GM18502 (cell line): ENCODE results near the gene ECE2.

Source experiments
- ATAC-seq: cut with Tn5 transposase; IDR thresholded peaks from one replicate; pipeline ENCODE4 v1.9.1; 2021; ENCODE audit warnings: mild to moderate bottlenecking; ENCODE audit not compliant: unreplicated experiment, poor library complexity

Gene ECE2

DNA sequence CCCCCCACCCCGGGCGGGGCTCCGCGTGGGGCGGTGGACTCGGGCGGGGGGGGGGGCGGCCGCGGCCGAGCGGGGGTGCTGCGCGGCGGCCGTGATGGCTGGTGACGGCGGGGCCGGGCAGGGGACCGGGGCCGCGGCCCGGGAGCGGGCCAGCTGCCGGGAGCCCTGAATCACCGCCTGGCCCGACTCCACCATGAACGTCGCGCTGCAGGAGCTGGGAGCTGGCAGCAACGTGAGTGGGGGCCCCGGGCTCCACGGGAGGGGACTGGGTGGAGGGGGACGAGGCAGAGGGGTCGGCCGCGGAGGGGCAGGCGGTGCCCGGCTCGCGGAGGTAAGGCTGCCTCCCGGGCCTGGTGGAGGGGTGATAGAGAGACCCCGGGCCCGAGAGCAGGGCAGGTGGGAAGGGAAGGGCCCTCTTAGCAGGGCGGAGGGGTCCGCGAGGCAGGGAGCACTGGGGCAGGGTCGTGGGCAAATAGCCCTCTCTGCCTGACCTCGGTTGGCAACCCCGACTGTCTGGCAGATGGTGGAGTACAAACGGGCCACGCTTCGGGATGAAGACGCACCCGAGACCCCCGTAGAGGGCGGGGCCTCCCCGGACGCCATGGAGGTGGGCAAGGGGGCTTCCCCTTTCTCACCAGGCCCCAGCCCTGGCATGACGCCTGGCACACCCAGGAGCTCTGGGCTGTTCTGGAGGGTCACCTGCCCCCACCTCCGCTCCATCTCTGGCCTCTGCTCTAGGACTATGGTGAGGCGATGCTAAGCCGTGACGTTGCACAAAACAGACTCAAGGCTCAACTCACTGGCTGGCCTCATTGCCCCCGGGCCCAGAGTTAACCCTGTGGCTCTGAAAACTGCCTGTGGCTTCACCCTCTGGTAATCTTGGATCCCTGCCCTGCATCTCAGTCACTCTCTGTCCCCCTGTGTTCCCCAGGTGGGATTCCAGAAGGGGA is at the start of gene ECE2:
Gene ECE2, plus strand, starts transcription at position 62 of the 950 bp plus-strand sequence. Its CDS starts 132 bp downstream, at position 194.
- no peak for ATAC-seq

GRCh38 chr3:184227481-184227935 is 48.3 kb upstream of the ECE2 start:
- ATAC-seq, result no peak

- ATAC-seq, result no peak
Observed at GRCh38 chr3:184228376-184229137, 47.3 kb upstream of the ECE2 start.

DNA sequence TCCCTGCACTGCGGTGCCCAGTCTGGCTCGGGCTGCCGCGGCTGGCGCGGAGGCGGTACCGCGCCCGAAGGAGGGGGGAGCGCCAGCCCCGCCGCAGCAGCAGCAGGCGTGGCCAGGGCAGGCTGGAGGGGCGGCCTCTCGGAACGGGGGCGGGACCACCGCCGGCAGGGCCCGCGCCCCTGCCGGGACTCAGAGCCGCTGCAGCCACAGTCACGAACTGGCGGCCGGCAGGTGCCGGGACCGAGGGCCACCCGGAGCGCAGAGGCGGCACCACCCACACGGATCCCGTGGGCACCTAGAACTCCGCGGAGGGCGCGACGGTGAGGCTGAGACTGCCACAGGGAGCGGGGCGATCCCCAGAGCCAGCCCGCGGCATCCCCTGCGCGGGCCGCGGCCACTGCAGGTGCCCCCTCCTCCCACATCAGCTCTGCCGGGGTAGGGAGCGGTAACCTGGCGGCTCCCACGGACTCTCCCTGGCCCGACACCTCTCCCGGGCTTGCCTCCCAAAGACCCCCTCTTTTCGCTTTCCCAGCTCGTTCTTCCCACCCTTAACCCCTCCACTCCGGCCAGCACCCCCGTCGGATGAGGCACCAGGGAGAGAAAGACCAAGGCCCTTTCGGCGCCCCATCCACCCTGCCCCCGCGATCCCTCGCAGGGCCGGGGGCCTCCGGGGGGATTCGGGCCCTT is 46.3 kb upstream of the ECE2 start, which contains the start of gene VWA5B2:
Gene VWA5B2, plus strand, starts transcription at position 192 of the 687 bp plus-strand sequence. CDS start 944 bp downstream, outside the sequence.
- peak; percentile 88 for ATAC-seq

DNA sequence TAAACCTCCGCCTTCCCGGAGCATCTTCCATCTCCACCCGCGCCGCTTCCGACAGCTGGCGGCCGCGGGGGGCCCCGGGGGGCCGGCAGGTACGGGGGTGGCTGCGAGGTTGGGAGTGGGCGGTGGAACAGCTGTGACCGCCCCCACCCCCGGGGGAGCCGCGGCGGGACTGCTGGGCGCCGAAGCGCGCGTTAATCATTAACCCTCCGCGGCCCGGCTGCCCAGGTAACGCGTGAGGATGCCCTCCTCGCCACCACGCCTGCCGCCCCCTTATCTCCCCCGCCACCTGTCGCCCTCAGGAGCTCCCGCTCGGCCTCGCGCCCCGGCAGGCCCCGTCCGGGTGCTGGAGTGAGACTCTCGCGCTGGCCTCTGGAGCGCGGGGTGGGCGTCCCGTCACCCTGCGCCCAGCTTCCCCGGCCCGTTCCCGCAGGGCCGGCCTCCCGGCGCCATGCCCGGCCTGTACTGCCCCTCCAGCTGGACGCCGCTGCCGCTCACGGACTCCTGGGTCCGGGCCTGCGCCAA is 45.7 kb upstream of the ECE2 start:
- ATAC-seq, result peak; percentile 4

DNA sequence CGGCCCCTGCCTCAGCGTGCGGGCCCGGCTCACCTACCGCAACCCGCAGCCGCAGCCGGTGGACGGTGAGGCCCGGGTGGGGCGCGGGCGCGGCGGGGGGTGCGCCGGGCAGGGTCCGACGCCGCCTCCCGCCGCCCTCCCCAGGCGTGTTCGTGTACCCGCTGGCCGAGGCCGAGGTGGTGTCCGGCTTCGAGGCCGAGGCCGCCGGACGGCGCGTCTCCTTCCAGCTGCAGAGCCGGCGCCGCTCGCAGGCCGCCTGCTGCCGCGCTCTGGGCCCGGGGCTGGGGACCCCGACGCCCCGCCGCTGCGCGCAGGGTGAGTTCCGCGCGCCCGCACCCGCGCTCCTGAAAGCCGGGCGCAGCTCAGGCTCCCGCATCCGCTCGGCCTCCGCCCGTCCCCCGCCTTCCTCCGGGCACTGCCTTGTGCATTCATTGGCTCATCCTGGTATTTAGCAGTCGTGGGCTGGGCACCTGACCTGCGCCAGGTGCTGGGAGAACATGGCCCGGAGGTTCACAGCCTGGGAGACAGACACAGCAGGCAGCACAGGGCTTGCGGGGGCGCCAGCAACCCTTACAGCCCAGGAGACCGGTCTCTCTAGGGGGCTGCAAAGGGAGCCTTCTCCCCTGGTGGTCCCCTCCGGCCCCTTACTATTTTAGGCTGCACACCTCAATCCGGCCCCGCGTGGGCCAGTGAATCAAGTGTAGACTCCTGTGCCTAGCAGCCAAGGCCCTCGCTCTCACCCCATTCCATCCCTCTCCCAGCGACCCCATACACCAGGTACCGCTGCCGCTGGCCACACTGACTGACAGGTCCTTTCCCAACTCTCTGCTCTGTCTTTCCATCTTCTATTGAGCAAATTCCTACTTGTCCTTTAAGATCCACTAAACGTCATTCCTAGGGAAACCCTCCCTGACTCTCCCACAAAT is 45.0 kb upstream of the ECE2 start:
- ATAC-seq, result no peak

- ATAC-seq, result no peak
Observed at GRCh38 chr3:184231671-184232070, 44.2 kb upstream of the ECE2 start.

- no peak for ATAC-seq
Observed at GRCh38 chr3:184233127-184233843, 42.5 kb upstream of the ECE2 start.

- no peak for ATAC-seq
Observed at GRCh38 chr3:184234224-184234623, 41.6 kb upstream of the ECE2 start.

GRCh38 chr3:184234671-184235380 is 41.0 kb upstream of the ECE2 start:
- no peak for ATAC-seq

DNA sequence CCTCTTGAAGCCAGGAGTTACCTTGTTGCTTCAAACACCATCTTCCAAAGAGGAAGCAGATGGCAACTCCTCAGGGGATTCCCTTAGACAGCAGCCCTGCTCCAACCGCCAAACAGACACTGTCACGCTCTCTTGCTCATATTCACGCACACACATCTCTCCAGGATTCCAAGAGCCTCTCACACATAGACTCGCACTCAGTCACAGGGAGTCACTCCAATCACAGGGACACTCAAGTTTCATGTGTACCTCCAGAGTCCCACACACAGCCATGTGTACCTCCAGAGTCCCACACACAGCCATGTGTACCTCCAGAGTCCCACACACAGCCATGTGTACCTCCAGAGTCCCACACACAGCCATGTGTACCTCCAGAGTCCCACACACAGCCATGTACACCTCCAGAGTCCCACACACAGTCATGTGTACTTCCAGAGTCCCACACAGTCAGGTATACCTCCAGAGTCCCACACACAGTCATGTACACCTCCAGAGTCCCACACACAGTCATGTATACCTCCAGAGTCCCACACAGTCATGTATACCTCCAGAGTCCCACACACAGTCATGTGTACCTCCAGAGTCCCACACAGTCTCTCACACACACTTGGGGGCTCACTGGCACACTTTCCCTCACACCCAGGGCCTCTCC is 40.3 kb upstream of the ECE2 start:
- no peak for ATAC-seq

- ATAC-seq, result no peak
Observed at GRCh38 chr3:184236033-184236410, 39.8 kb upstream of the ECE2 start.

GRCh38 chr3:184236636-184237035 is 39.2 kb upstream of the ECE2 start:
- ATAC-seq, result no peak

- no peak for ATAC-seq
Observed at GRCh38 chr3:184237211-184237610, 38.6 kb upstream of the ECE2 start.

DNA sequence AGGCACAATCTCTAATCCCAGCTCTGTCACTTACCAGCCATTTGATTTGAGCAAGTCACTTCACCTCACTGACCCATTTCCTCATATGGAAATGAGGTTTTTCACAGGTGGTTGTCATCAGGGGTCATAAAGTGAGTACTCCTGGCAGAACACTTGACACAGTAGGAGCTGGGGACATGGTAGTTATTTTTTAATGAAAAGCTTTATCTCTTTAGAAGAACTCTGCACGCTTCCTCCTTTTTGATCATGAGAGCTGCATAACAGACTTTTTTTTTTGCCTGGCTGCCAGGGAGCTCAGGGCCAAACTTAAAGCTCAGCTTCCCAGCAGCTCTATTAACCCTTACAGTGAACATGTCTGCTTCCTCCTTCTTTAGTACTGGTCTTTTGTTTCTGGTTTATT is 38.0 kb upstream of the ECE2 start:
- ATAC-seq, result no peak

- no peak for ATAC-seq
Observed at GRCh38 chr3:184238246-184238818, 37.5 kb upstream of the ECE2 start.

GRCh38 chr3:184239221-184239620 is 36.6 kb upstream of the ECE2 start:
- ATAC-seq, result no peak
